Adrenal gland (tissue), 12 donors: ENCODE results near the gene MAD2L1BP. TPM values are rescaled to one million over a fixed set of nuclear protein-coding genes. Genes with fewer than 3 reads are reported as not detected.
A peak's percentile ranks its signal among the peaks of the same experiment; 100 is the strongest.

Source experiments
- DNase-seq, 7 donors: peaks; one replicate each; pipeline ENCODE4 v3.0.0-alpha.2; 2019 to 2020
- H3K27ac ChIP-seq, 5 donors: fragments of 200-600 bp; sonication (generic) in 4 of 5; 1 replicate in 3 of 5; 2 replicates in 2 of 5; pipeline versions ENCODE4 v1.5.1 to v1.8.0; 2016 to 2020; ENCODE audit warnings: mild to moderate bottlenecking in 1 of 5
- H3K27me3 ChIP-seq: fragments of 200-600 bp; 2 replicates; pipeline ENCODE4 v1.8.0; 2021
- H3K36me3 ChIP-seq, 2 donors: fragments of 200-600 bp; replicated peaks in 1 of 2; 1 replicate in 1 of 2; 2 replicates in 1 of 2; pipeline versions ENCODE4 v1.5.1 to v1.8.0; 2018 to 2022
- H3K4me1 ChIP-seq, 2 donors: fragments of 200-600 bp; replicated peaks in 1 of 2; 1 replicate in 1 of 2; 2 replicates in 1 of 2; pipeline versions ENCODE4 v1.5.1 to v1.8.0; 2018 to 2021
- H3K4me3 ChIP-seq, 4 donors: fragments of 200-600 bp; sonication (generic) in 3 of 4; one replicate each; pipeline ENCODE4 v1.5.1; 2016 to 2018
- H3K9me3 ChIP-seq, 3 donors: fragments of 200-600 bp; sonication (generic) in 1 of 3; replicated peaks in 1 of 3; 1 replicate in 2 of 3; 2 replicates in 1 of 3; pipeline versions ENCODE4 v1.5.1 to v1.8.0; 2016 to 2021
- CTCF ChIP-seq, 6 experiments: fragments of 450-650 bp in 4 of 6; fragments of 200-600 bp in 2 of 6; sonication (generic) in 1 of 6; IDR thresholded peaks; 1 replicate in 5 of 6; 2 replicates in 1 of 6; pipeline versions ENCODE4 v1.5.1 to v1.8.0; 2016 to 2021; ENCODE audit warnings: antibody characterized with exemption in 6 of 6, mild to moderate bottlenecking in 2 of 6, moderate library complexity in 1 of 6
- POLR2A ChIP-seq, 2 donors: fragments of 450-650 bp; IDR thresholded peaks; one replicate each; pipeline ENCODE4 v1.6.1; 2017; ENCODE audit warnings: antibody characterized with exemption in 2 of 2, mild to moderate bottlenecking in 2 of 2, moderate library complexity in 1 of 2
- WGBS, 4 donors: extraction: QIAGEN DNeasy Blood & Tissue Kit in 2 of 4; methylation state at CpG; one replicate each; pipeline versions ENCODE4 v1.1.5 to v1.1.7; 2013 to 2017; 5-methylcytosine and 5-hydroxymethylcytosine counted together
- intact Hi-C, 2 donors: fragments of 100-400 bp; cut with DNase I; formaldehyde crosslinking; loops; one replicate each; pipeline versions ENCODE4 v1.14.1 to v1.15.0; 2022 to 2023
- polyA plus RNA-seq, 3 donors: library from polyadenylated mRNA; stranded (reverse); fragments of 200-250 nt in 2 of 3; fragments of 350-450 nt in 1 of 3; fragmentation: Illumina TruSeq in 1 of 3; extraction: RNeasy Lipid Tissue Mini Kit (QIAGEN cat#74804) in 1 of 3; gene quantifications; one replicate each; pipeline ENCODE4 v1.2.3, GENCODE V29; 2013 to 2014
- total RNA-seq, 9 donors: library from RNA; depleted of rRNA in 4 of 9; stranded (reverse); fragments of >200 nt in 4 of 9; fragments of 120-200 nt in 1 of 9; fragmentation: NEBNext Ultra II Directional in 1 of 9; extraction: Animal tissue kit (Norgen Biotek cat#: 25700) in 1 of 9; gene quantifications; one replicate each; pipeline versions ENCODE4 v1.1.0 to v1.2.4, GENCODE V29; 2013 to 2023
- donor health status: healthy with polysubstance abuse.
- donor health status: Bipolar disorder and iron deficiency.
- donor health status: DM: yes; HTN: yes; CAD: no.
- donor health status: DM: no; HTN: no; CAD: no.
- donor health status: DM: no; HTN: no; CAD: no.
- donor health status: DM: yes; HTN: yes; CAD: no.

The MAD2L1BP gene
- total and polyA plus RNA-seq, 12 donors, result 15.2 to 112 (median 27.2) TPM

GRCh38 chr6:43621836-43622180 lies 13.8 kb upstream of the MAD2L1BP start:
- Histone ChIP-seq H3K27me3 (no peaks in the 10 kb centered on the region), H3K4me1 (peaks cover 0 to 4% of the 10 kb centered on the region in 2 donors), H3K36me3 (peaks cover 0 to 62% of the 10 kb centered on the region in 2 donors), H3K4me3 (no peak overlapping the region), H3K27ac (no peak overlapping the region), H3K9me3 (no peaks in the 10 kb centered on the region)
- DNase-seq, result peak in 1 of 7 donors; percentile 47
- 94 to 98% (median 96%) methylated on average over 8 to 10 of the region's 10 CpGs for WGBS, 4 donors
- TF ChIP-seq CTCF (IDR thresholded peaks at IDR 0.05) (no peak), POLR2A (IDR thresholded peaks at IDR 0.05) (no peak)
- intact Hi-C loops, result no loop called here

- WGBS, 4 donors, result 91 to 96% (median 94%) methylated on average over 5 to 10 of the region's 10 CpGs
Measured at GRCh38 chr6:43622541-43622940, 13.1 kb upstream of the MAD2L1BP start.

GRCh38 chr6:43623880-43624785 lies 11.5 kb upstream of the MAD2L1BP start:
- Histone ChIP-seq H3K27me3 (no peaks in the 10 kb centered on the region), H3K4me3 (no peak overlapping the region), H3K9me3 (no peaks in the 10 kb centered on the region), H3K4me1 (peaks cover 9 to 18% of the 10 kb centered on the region in 2 donors), H3K27ac (no peak overlapping the region), H3K36me3 (peaks cover 0 to 62% of the 10 kb centered on the region in 2 donors)
- no peak for TF ChIP-seq CTCF (IDR thresholded peaks at IDR 0.05)
- no peak for TF ChIP-seq POLR2A (IDR thresholded peaks at IDR 0.05)
- intact Hi-C loops, result no loop called here
- 84 to 92% (median 88%) methylated on average over 4 to 12 of the region's 12 CpGs for WGBS, 4 donors
- peak in 1 of 7 donors; percentile 53 for DNase-seq

More at GRCh38 chr6:43622541-43622940, 13.1 kb upstream of the MAD2L1BP start:
- H3K27ac ChIP-seq, result no peak overlapping the region
- no peak overlapping the region for H3K4me3 ChIP-seq
- intact Hi-C loops, result no loop called here
- peak in 1 of 7 donors; percentile 50 for DNase-seq
- H3K9me3 ChIP-seq, result no peaks in the 10 kb centered on the region
- no peak for TF ChIP-seq CTCF (IDR thresholded peaks at IDR 0.05)
- no peak for TF ChIP-seq POLR2A (IDR thresholded peaks at IDR 0.05)
- peaks cover 2 to 11% of the 10 kb centered on the region in 2 donors for H3K4me1 ChIP-seq
- peaks cover 0 to 62% of the 10 kb centered on the region in 2 donors for H3K36me3 ChIP-seq
- H3K27me3 ChIP-seq, result no peaks in the 10 kb centered on the region

GRCh38 chr6:43624786-43625288 lies 10.8 kb upstream of the MAD2L1BP start:
- 75 to 85% (median 82%) methylated on average over 3 to 7 of the region's 7 CpGs for WGBS, 4 donors
- DNase-seq, result peak in 1 of 7 donors; percentile 50
- no peaks in the 10 kb centered on the region for H3K27me3 ChIP-seq
- no peak overlapping the region for H3K4me3 ChIP-seq
- peaks cover 9 to 18% of the 10 kb centered on the region in 2 donors for H3K4me1 ChIP-seq
- peaks cover 0 to 62% of the 10 kb centered on the region in 2 donors for H3K36me3 ChIP-seq
- H3K27ac ChIP-seq, result no peak overlapping the region
- intact Hi-C loops, result no loop called here
- H3K9me3 ChIP-seq, result no peaks in the 10 kb centered on the region
- TF ChIP-seq CTCF (IDR thresholded peaks at IDR 0.05), result no peak
